Measurements from ENCODE around the gene ERLEC1.

- TF ChIP-seq CTCF (IDR thresholded peaks at IDR 0.05) (no peak), POLR2AphosphoS5 (IDR thresholded peaks at IDR 0.05) (no peak)
Measured at GRCh38 chr2:53784436-53784835, 2.4 kb upstream of the ERLEC1 start.
